Midbrain (tissue), 1 donor: ENCODE data around the gene P3H2.

Experiments used
- DNase-seq: peaks from one replicate; lab custom pipeline; 2025; lab: John Stamatoyannopoulos, UW

Gene P3H2

DNA sequence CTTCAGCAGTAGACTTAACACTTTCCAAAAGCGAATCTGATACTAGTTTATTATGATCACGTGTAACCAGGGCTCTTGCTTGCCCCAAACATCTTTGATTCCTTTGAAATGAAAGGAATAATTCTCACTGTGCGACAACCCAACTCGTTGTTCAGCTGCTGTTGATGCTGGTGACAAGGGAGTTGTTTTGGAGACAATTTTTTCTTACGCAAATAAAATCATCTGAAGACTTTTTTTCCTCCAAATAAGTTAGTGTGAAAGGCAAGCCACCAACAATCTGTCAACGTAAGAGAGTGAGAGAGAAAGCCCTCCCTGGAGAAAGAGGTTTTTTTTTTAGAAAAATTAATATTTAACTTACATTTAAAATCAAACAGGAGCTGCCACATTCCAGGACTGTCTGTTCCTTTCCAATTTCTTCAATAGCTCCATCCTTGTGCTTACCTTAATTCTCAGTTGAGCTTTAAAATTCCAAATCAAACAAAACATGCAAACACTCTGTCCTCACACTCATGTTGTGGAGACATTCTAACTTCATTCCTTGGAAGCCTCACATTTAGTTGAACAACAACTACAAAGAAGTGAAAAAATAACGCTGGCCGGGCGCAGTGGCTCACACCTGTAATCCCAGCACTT is 4.9 kb upstream of the P3H2 start:
- DNase-seq, result no peak

DNA sequence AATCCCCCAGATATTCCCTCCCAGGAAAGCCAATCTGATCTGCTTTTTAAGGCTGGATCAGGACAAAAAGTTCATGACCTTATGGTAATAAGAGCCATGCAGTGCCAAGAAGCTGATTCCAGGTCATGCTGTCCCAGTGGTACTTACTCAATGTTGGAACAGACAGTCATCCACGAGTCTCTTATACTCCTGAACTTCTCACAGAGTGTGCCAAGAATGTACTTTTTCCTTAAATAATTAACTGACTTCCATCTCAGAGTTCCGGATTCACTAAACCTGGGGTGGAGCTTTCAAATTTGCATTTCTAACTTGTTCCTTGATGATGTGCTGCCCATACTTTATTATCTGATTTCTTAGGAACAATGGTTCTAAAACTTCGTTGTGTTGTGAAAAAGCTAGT is 3.4 kb upstream of the P3H2 start:
- DNase-seq, result no peak

DNA sequence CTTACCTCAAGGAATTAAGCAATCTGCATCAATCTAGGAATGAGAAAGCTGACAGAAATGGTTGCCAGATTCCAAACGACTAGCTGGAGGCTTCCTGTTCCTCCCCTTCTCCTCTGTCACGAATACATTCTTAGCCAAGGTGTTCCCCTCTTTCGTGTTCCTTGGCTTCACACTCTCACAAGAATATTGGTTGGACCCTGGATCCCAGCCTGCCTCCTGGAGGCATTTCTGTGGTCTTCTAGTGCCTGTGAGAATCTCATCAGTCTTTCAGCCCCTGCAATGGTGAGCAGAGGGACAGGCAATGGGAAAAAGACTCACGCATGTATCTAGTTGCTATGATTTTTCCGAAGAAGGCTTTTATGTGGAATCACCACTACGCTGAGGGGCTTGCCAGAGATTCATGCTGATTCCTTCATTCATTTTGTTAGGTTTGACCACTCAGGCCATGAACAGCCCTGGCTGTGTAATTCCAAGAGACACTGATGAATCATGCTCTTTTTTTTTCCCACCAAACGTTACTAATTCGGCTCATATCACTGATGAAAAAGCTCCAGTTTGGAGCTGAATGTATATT is 1.6 kb upstream of the P3H2 start:
- DNase-seq, result no peak

DNA sequence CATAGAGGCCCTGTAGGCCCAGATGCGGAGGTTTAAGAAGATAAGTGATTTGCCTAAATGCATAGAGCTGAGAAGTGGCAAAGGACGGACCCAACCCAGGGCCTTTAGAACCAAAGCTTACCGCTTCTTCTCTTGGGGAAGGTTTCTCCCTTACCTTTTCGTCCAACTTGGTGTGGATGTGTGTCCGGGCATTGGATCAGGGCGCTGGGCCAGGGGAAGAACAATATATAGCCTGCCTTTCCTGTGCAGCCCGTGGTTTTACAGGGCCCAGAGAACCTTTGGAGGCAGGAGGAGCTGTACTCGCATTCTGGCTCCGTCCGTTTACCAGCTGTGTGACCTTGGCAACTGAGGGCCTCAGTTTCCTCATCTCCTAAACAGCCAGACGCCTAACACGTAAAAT is 686 bp upstream of the P3H2 start:
- DNase-seq, result no peak

DNA sequence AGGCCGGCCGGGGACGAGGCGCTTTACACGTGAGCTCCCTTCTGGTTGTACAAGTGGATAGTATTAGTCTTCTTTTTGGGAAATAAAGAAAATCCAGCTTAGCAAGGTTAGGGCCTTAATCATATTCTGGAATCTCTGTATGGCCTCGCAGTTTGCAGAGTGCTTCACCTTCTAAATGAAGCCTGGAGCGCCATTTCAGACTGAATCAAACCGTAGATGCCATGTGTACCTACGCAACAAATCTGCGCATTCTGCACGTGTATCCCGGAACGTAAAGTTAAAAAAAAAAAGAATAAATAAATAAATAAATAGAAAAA is 322 bp upstream of the P3H2 start:
- no peak for DNase-seq

DNA sequence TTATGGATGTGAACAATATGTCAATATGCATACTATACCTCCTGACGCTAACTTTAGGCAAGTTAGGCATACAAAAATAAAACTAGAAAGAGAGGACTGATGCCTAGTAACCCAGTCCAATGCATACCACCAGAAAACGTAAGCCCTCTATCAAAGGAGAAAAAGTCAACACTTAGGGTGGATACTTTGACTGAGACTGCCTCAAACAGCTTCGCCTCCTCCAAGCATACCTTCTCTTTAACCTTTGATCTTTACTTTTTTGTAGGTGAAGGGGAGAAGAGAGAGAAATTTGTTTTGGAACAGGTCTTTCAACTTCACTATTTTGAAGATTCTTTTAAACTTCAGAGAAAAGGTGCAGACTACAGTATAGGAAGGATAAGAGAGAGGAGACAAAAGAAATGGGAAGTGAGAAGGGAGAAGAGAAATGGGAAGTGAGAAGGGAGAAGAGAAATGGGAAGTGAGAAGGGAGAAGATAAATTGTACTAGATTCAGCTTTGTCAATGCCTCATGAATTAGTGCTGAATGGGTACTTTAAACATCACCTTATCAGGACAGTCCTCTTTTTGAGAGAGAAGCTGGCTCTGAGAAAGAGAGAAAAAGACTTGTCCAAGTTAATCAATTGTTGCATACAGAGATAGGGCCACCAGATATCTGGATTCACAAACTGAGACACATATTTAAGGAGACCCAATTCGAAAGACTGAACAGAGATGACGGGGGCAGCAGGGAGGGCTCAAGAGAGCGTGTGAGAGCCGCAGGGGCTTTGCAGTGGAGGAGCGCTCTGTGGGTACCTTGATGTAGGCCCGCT is 1.0 kb downstream of the P3H2 start:
- DNase-seq, result no peak

DNA sequence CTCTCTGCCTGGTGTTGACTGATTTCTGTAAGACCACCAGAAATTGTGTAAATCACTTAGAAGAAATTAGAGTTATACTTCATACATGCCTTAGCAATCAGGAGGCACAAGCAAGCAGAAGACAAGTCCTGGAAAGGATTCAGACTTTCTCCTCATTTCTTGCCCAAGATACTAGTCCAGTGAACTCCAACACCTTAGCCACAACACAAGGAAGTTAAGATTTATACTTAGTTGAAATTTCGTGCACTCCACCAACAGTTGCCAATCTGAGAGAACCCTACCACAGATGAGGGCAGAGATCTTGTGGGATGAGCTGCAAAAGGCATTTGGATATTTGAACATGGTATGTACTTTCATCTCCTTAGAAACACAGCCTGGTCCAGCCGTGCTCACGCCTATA is 2.3 kb downstream of the P3H2 start:
- DNase-seq, result no peak

DNA sequence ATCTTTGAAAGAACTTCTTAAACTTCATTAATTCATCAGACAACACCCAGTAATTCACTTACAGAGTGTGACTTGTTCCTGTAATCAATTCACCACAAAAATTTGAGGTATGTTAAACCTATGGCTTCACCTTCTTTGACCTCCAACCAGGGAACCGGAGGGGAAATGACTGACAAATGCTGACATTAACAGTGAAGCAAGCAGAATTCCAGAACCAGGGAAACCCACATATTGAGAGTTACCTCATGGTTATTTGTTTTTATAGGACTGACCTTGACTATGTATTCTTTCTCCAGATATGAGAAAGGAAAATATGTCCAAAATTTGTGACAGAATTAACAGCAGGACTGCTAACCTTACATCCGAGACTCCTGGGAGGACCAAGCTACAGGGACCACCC is 2.7 kb downstream of the P3H2 start:
- no peak for DNase-seq

DNA sequence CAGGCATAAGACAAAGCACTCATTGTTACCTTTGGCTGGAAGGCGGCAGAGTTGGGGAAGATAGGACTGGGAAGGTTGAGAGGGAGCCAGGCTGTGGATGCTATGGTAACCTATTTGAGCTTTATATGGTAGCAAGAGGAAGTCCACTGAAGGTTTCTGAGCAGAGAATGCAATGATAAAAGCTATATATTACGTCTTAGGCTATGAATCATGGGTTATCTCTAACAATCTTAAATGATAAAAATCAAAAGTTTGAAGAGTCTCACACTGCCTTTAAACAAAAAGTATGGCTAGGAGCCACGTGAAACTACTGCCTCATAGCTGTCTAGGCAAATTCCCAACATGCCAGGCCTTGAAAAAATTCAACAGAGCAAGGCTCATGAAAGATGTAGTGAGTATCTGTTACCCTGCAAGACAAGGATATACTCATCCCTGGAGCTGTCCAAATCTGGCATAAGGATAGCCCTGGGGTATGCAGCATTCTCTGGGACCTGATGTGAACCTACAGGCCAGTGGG is 4.1 kb downstream of the P3H2 start:
- no peak for DNase-seq

DNA sequence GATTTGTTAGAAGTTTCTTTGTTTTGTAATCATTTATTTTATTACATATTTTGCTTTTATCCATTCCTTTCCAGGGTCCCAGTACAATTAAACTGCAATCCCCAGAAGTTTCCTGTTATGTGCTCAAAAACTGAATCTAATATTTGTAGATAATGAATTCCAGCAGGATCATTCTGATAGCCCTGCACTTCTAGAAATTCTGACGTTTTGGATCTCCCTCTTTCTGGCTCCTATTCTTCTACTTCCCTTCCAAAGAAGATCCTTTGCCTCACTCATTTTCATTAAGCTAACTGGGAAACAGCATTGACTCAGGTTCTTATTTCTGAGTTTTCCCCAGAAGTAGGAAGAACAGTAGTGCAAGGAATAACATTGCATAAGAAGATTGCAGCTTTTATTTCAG is 9.9 kb downstream of the P3H2 start:
- no peak for DNase-seq

DNA sequence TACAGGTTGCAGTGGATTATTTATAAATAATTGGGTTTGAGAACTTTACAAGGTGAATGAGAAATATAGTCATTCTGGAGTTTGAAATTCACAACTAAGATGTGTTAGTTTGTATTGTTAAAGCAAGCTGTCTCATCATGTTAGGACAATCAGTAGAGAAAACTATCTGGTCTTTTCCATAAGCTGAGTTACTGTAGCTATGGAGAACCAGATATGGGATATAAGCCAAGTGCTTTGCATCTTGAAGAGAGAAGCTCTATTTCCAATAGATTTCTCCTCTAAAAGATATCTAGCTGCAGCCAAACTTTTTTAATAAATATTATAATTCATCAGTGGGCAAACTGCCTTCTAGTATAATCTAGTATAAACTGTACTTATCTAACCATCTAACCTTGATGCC is 11.3 kb downstream of the P3H2 start:
- DNase-seq, result no peak

DNA sequence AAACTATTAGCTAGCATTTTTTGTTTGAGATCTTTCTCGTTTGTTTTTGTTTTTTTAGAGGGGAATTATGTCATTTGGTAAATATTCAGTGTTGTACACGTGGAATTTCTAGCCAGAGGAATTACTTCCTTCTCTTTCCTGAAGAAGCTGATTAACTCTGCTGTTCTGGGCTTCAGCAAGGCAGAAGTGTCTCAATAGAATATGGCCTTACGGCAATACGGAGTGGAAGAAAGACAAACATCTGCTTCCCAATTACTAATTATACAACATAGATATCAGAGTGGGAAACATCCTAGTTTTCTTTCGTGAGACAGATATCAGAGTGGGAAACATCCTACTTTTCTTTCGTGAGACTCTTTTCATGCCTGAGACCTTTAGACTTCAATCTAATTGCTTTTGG is 11.9 kb downstream of the P3H2 start:
- no peak for DNase-seq

DNA sequence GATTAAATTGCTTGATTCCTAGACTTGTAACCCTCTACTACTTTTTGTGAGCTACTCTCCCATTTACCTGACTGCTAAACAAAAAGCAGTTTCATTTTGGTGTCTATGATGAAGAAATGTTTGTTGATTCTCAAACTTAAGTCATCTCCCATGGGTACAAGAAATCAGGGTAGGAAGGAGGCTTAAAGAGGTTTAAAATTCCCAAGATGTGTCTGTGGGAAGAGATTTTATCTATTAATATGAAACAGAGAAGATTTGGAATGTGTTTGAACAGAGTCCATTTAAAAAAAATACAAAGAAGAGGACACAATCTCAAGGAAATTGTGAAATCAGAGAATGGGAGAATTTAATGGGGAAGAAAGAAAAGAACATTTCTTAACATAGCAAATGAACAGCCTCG is 14.8 kb downstream of the P3H2 start:
- DNase-seq, result no peak

DNA sequence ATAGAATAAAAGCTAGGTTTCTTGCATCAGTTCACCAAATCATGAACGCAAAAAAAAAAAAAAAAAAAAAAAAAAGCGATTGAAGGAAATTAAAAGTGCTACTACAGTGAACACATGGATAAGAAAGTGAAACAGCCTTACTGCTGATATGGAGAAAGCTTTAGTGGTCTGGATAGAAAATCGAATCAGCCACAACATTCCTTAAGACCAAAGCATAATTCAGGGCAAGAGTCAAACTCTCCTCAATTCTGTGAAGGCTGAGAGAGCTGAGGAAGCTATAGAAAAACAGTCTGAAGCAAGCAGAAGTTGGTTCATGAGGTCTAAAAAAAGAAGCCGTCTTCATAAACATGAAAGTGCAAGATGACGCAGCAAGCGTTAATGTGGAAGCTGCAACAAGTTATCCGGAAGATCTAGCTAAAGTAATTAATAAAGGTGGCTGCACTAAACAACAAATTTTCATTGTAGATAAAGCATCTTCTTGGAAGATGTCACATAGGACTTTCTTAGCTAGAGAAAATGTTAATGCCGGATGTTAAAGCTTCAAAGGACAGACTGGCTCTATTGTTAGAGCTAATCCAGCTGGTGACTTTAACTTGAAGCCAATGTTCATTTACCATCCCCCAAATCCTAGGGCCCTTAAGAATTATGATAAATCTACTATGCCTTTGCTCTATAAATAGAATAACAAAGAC is 19.2 kb downstream of the P3H2 start:
- peak; percentile 37 for DNase-seq

DNA sequence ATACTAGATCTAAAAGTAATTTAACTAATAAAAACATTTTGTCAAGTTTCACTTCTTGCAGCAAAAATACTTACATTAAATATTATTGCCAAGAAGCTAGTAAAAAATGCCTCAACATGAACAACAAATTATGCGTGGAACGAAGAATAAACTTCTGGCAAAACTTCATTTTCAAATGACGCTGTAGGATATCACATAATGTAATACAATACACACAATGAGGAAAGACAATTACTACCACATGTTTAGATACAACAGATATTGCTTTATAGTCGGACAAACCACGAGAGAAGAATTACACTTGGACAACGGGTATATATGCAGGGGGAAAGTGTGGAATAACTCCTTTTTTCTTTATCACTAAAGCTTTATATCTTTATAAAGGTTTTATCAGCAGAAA is 21.6 kb downstream of the P3H2 start:
- no peak for DNase-seq

DNA sequence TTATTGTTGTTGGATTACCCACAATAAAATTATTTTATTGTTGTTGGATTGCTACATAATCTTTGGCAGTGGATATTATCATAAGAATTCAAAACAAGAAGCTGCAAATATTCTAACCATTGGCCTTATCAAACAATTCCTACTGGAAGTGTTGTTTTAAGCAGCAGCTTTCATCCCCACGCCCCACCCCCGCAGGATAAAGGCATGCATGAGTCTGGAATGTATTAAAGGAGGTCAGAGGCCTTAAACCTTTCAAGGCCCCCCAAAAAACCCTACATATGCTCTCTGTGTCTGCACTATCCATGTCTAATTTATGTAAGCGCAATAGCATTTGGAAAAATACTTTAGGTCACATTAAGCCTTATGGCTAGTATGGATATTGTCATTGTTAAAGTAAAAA is 23.1 kb downstream of the P3H2 start:
- no peak for DNase-seq

DNA sequence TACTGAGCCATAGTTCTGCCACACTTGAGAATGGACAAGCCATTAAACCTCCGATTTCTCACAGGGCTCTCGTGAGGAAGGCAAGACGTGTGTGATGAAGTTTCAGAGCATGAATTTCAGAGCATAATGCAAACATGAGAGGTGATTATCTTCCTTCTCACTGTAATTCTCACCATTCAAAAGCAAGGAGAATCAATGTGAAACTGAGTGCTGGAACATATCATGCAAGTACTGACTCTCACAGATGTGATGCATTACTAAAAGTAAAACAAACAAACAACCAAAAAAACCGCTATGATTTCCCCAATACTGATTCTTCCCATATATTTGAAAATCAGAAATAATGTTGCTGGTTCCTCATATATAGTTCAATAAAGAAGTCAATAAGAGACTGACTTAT is 23.7 kb downstream of the P3H2 start:
- no peak for DNase-seq

DNA sequence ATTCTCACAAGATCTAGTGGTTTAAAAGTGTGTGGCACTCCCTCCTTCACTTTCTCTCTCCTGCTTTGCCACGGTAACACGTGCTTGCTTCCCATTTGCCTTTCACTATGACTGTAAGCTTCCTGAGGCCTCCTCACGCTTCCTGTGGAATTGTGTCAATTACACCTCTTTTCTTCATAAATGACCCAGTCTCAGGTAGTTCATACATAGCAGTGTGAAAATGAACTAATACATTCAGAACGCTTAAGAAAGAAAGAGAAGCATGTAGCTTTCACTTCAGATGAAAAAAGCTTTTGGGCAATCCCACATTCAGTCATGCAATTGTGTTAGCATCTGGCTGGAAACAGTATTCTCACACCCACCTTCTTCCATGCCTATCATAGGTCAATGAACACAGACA is 24.4 kb downstream of the P3H2 start:
- no peak for DNase-seq

DNA sequence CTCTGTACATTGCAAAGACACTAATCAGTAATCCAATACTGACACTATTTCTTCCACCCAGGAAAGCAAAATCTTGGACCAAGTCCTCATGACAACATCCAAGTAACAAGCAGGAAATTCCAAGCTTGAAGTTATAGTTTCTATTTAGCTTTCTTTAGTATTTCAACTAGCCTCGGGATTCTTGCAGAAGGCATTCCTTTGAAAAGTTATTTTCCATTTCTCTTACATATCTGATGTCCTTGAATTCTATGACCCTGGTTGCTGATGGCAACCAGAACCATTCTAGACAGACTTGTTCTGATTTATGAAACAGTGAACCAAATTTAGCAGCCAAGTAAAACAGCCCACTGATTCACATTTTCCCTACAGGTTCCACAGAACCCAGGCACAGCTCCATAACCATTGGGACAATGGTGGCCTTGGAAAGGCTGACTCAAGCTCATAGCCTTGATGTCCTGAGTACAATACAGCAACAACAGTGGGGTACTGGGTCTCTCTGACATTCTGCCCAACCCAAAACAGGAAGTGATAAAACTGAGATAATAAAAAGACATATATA is 26.5 kb downstream of the P3H2 start:
- DNase-seq, result no peak

DNA sequence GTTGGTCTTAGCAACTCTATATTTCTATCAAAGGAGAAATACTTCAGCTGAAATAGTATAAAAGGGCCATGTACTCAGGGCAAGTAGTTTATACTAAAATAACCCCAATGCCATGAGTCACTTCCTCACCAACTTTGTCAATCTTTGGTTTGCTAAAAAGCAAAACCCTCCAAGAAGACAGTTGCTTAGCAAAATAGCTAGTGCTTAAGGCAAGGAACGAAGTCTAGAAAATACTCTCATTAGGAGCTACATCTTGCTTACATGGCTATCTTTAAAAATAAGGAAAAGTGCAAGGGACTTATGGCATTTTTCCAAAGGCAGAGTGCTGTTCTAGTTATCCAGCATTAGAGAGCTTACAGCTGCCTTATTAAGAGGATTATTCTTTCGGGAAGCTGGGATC is 28.4 kb downstream of the P3H2 start:
- no peak for DNase-seq

DNA sequence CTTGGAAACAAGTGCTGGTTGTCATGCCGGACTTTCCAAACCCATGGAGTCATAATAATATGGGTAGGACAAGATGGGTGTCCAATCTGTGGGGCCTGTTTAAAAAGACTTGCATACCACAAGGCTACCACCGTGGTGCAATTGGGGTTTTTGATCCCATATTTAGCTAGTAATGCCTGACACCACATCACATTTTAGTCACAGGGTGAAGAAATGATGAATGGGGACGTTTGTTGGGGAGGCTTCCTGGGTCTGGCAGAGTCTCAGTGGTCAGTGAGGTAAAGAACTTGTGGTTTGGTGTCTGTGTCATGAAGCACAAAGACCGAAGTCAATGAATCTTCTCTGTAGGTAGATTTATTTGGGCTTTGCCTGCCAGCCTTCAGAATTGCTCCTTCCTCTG is 31.0 kb downstream of the P3H2 start:
- DNase-seq, result no peak

DNA sequence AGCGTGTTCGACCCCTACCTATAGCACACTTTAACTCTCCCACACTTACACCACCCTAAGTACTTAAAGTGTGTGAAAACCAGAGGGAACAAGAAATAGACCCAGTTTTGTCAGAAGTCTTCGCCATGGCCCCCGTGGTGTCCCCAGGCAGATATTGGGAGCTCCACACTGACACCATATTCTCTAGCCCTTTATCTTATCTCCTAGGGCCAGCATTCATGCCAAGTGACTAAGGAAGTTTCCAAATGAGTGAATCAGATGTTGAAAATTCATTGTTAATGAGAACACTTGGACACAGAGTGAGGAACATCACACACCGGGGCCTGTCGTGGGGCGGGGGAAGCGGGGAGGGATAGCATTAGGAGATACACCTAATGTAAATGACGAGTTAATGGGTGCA is 31.8 kb downstream of the P3H2 start:
- no peak for DNase-seq

DNA sequence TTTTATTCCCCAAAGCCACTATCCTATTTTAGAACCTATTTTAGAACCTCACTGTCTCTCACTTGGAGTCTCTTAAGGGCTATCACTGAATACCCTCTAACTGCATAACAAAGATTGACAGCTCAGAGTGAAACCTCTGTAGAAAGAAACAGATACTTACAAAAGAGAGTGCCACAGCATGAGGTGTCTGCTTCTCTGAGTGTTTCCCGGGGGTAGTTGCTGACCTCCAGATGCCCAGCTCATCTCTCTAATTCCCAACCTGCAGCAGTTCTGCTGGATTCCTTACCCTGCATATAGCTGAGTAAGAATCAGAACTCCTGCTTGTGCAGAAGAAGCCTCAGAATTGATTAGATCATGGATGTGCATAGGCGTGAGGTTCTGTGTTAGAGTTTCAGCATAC is 34.5 kb downstream of the P3H2 start:
- no peak for DNase-seq
